ENCODE measurements around the gene UGT1A4.
"Not testable (repeated sequence)": the region's sequence is repeated elsewhere in the genome, so short reads cannot be mapped to it uniquely, and the experiment has no call there.

Gene UGT1A4

DNA sequence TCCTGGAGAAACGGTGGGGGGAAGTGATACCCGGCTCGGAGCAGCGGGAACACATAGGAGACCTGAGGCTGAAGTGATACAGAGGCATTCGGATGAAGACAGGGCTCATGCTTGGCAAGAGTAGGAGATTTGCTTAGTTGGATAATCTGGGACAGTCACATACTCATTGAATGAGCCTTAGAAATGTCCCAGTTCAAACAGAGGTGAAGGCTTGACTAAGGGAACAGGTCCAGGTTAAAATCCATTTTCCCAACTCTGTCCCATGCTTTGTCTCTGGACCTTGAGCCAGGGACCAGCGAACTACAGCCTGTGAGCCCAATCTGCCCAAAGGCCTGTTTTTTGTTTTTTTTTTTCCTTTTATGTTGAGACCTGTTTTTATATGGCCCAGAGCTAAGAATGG, 24.6 kb upstream of the UGT1A4 start:
- in situ Hi-C loops (cut with HindIII; ENCODE audit: low sequenced_read_pairs) = no loop called here
- DNase-seq (ENCODE audit: low read depth) = no peak
- no peak for TF ChIP-seq CTCF (IDR thresholded peaks at IDR 0.05; ENCODE audit: low read depth, low read length, missing control alignments)
- no peak overlapping the region for H3K4me3 ChIP-seq (ENCODE audit: low read depth, low read length)

GRCh38 chr2:233698740-233699139, 19.8 kb upstream of the UGT1A4 start:
- in situ Hi-C loops (cut with HindIII; ENCODE audit: low sequenced_read_pairs) = no loop called here
- no peak for TF ChIP-seq CTCF (IDR thresholded peaks at IDR 0.05; ENCODE audit: low read depth, low read length, missing control alignments)

GRCh38 chr2:233699424-233700027, 19.0 kb upstream of the UGT1A4 start:
- in situ Hi-C loops (cut with HindIII; ENCODE audit: low sequenced_read_pairs) = no loop called here
- H3K4me3 ChIP-seq (ENCODE audit: low read depth, low read length) = no peak overlapping the region
- DNase-seq (ENCODE audit: low read depth) = no peak
- no peak for TF ChIP-seq CTCF (IDR thresholded peaks at IDR 0.05; ENCODE audit: low read depth, low read length, missing control alignments)

More at GRCh38 chr2:233698740-233699139, 19.8 kb upstream of the UGT1A4 start:
- DNase-seq (ENCODE audit: low read depth) = no peak
- H3K4me3 ChIP-seq (ENCODE audit: low read depth, low read length) = no peak overlapping the region

DNA sequence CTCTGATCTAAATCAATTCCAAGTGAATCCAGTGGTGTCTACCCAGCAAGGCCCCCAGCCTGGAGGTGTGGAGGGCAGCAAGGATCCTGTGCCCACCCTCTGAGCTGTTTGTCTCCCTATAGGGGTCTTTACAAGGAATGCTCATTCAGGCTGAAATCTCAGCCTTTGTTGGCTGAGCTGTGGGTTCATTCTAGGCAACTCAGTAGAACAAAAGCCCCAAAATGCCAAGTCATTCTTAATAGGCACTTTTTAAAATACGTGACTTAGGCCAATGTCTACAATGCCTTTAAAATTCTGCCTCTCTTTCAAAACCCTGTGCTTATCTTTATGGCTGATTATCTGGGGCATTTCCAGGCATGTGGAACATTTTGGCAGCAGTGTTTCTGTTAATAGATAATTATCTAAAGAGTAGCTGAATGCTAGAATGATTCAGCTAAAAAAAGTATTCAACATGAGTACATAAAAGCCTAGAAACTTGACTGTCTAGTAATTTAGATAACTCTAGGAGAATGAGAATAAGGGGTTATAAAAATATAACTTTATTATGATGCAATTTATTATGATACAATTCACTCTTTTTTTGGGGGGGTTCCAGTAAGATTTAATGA, 18.4 kb upstream of the UGT1A4 start:
- in situ Hi-C loops (cut with HindIII; ENCODE audit: low sequenced_read_pairs) = no loop called here
- no peak for TF ChIP-seq CTCF (IDR thresholded peaks at IDR 0.05; ENCODE audit: low read depth, low read length, missing control alignments)
- H3K4me3 ChIP-seq (ENCODE audit: low read depth, low read length) = no peak overlapping the region
- DNase-seq (ENCODE audit: low read depth) = no peak

DNA sequence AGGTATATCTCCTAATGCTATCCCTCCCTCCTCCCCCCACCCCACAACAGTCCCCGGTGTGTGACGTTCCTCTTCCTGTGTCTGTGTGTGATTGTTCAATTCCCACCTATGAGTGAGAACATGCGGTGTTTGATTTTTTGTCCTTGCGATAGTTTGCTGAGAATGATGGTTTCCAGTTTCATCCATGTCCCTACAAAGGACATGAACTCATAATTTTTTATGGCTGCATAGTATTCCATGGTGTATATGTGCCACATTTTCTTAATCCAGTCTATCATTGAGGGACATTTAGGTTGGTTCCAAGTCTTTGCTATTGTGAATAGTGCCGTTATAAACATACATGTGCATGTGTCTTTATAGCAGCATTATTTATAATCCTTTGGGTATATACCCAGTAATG, 17.7 kb upstream of the UGT1A4 start:
- DNase-seq (ENCODE audit: low read depth); in situ Hi-C loops (cut with HindIII; ENCODE audit: low sequenced_read_pairs); H3K4me3 ChIP-seq (ENCODE audit: low read depth, low read length): not testable (repeated sequence)

- TF ChIP-seq CTCF (IDR thresholded peaks at IDR 0.05; ENCODE audit: low read depth, low read length, missing control alignments) = no peak
- no peak for DNase-seq (ENCODE audit: low read depth)
- in situ Hi-C loops (cut with HindIII; ENCODE audit: low sequenced_read_pairs) = no loop called here
- no peak overlapping the region for H3K4me3 ChIP-seq (ENCODE audit: low read depth, low read length)
Observed at GRCh38 chr2:233702238-233702637, 16.3 kb upstream of the UGT1A4 start.

DNA sequence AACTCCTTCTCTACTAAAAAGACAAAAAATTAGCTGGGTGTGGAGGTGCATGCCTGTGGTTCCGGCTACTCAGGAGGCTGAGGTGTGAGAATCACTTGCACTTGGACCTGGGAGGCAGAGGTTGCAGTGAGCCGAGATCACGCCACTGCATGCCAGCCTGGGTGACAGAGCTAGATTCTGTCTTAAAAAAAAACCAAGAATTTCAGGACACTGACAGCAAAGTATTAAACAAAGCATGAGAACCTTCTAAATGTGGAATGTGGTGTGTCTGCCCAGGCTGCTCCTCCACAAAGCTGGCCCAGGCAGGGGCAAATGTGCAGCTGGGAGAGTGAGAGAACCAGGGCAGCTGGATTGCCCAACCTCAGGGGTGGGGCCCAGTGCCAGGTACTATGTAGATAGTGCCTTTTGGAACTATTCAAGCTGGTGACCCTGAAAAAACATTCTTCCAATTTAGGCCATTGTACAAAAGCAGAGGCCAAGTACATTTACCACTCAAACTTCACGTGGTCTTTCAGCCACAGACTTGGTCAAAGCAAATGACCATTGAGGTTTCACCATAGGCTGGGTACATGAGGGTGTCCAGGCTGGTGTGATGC, 12.5 kb upstream of the UGT1A4 start:
- in situ Hi-C loops (cut with HindIII; ENCODE audit: low sequenced_read_pairs) = no loop called here

More for the DNA sequence above, 12.5 kb upstream of the UGT1A4 start:
- no peak for DNase-seq (ENCODE audit: low read depth)
- no peak overlapping the region for H3K4me3 ChIP-seq (ENCODE audit: low read depth, low read length)
- TF ChIP-seq CTCF (IDR thresholded peaks at IDR 0.05; ENCODE audit: low read depth, low read length, missing control alignments) = no peak

Measured in astrocyte of the cerebellum (primary cell).